ENCODE data around the gene BTG3. TPM values are rescaled to one million over a fixed set of nuclear protein-coding genes. Genes with fewer than 3 reads are reported as not detected.

BTG3 gene
- total and polyA plus RNA-seq, 8 donors: 8.8 to 36.3 (median 11.6) TPM

GRCh38 chr21:17598437-17598836, 14.3 kb downstream of the BTG3 start:
- Histone ChIP-seq H3K36me3 (peaks cover 0 to 11% (median 0%) of the 10 kb centered on the region in 3 donors), H3K4me1 (no peaks in the 10 kb centered on the region), H3K4me3 (no peak overlapping the region), H3K27ac (no peak overlapping the region), H3K9me3 (no peaks in the 10 kb centered on the region), H3K27me3 (no peaks in the 10 kb centered on the region)
- FAIRE-seq: no peak
- intact Hi-C loops (cut with DNase I): no loop called here
- 90 to 94% methylated on average over 3 of the region's 3 CpGs for WGBS, 2 donors
- no peak for ATAC-seq
- DNase-seq: no peak
- no peak for TF ChIP-seq CTCF (IDR thresholded peaks at IDR 0.05)

GRCh38 chr21:17597680-17598079, 15.0 kb downstream of the BTG3 start:
- Histone ChIP-seq H3K27ac (no peak overlapping the region), H3K9me3 (no peaks in the 10 kb centered on the region), H3K4me1 (no peaks in the 10 kb centered on the region), H3K36me3 (peaks cover 0 to 12% (median 0%) of the 10 kb centered on the region in 3 donors), H3K4me3 (no peak overlapping the region), H3K27me3 (no peaks in the 10 kb centered on the region)
- peak; percentile 53 for FAIRE-seq
- ATAC-seq: no peak
- intact Hi-C loops (cut with DNase I): no loop called here
- no peak for TF ChIP-seq CTCF (IDR thresholded peaks at IDR 0.05)
- WGBS, 2 donors: 68 to 72% methylated on average over 1 of the region's 1 CpG
- no peak for DNase-seq

- ATAC-seq (peak in 3 of 4 donors; percentile 30 to 46 (median 45)), FAIRE-seq (no peak)
- WGBS, 2 donors: 67 to 73% methylated on average over 4 of the region's 4 CpGs
Measured at GRCh38 chr21:17590430-17590829, 22.3 kb downstream of the BTG3 start.

GRCh38 chr21:17585875-17586450, 26.7 kb downstream of the BTG3 start:
- H3K9me3 ChIP-seq: no peaks in the 10 kb centered on the region
- DNase-seq (no peak), ATAC-seq (peak; percentile 61 to 82 (median 76)), FAIRE-seq (peak; percentile 96)
- H3K27me3 ChIP-seq: no peaks in the 10 kb centered on the region
- H3K4me1 ChIP-seq: peaks cover 0 to 8% (median 6%) of the 10 kb centered on the region in 3 donors
- peak in 3 of 4 donors; percentile 42 to 51 (median 43) for TF ChIP-seq CTCF (IDR thresholded peaks at IDR 0.05)
- WGBS, 2 donors: 1% methylated on average over 3 of the region's 3 CpGs
- no peak overlapping the region for H3K27ac ChIP-seq
- no peaks in the 10 kb centered on the region for H3K36me3 ChIP-seq
- no peak overlapping the region for H3K4me3 ChIP-seq
- intact Hi-C loops (cut with DNase I): loop anchor here in 1 of 3 donors (10.0 kb wide), 1 partner anchor 201 kb away; no protein-coding TSS in a partner anchor

More at GRCh38 chr21:17590430-17590829, 22.3 kb downstream of the BTG3 start:
- no peak for DNase-seq
- no peak for TF ChIP-seq CTCF (IDR thresholded peaks at IDR 0.05)
- Histone ChIP-seq H3K27me3 (no peaks in the 10 kb centered on the region), H3K4me3 (no peak overlapping the region), H3K27ac (no peak overlapping the region), H3K4me1 (peaks cover 0 to 10% (median 6%) of the 10 kb centered on the region in 3 donors), H3K36me3 (peaks cover 0 to 12% (median 0%) of the 10 kb centered on the region in 3 donors), H3K9me3 (no peaks in the 10 kb centered on the region)
- intact Hi-C loops (cut with DNase I): no loop called here

GRCh38 chr21:17583898-17584297, 28.8 kb downstream of the BTG3 start:
- no peaks in the 10 kb centered on the region for H3K4me1 ChIP-seq
- no peak for DNase-seq
- H3K27ac ChIP-seq: no peak overlapping the region
- ATAC-seq: no peak
- no peak for TF ChIP-seq CTCF (IDR thresholded peaks at IDR 0.05)
- intact Hi-C loops (cut with DNase I): loop anchor here in 1 of 3 donors (10.0 kb wide), 1 partner anchor 199 kb away; no protein-coding TSS in a partner anchor
- H3K27me3 ChIP-seq: no peaks in the 10 kb centered on the region
- 72 to 78% methylated on average over 3 of the region's 3 CpGs for WGBS, 2 donors
- H3K36me3 ChIP-seq: no peaks in the 10 kb centered on the region
- no peaks in the 10 kb centered on the region for H3K9me3 ChIP-seq
- no peak for FAIRE-seq
- no peak overlapping the region for H3K4me3 ChIP-seq
